Kidney epithelial cell (primary cell): Measurements from ENCODE around the gene TOMM7. TPM values are rescaled to one million over a fixed set of nuclear protein-coding genes. Genes with fewer than 3 reads are reported as not detected.
"Not testable (repeated sequence)": the region's sequence is repeated elsewhere in the genome, so short reads cannot be mapped to it uniquely, and the experiment has no call there.

ENCODE experiments used
- DNase-seq: peaks from one replicate; pipeline ENCODE4 v3.0.0-alpha.2; 2010; ENCODE audit warnings: low read depth
- H3K27me3 ChIP-seq: 2 replicates; pipeline ENCODE4 v1.6.0; 2011; ENCODE audit warnings: low read length; ENCODE audit not compliant: control insufficient read depth, insufficient read depth
- H3K36me3 ChIP-seq: 2 replicates; pipeline ENCODE4 v1.5.1; 2011; ENCODE audit warnings: low read length; ENCODE audit not compliant: control insufficient read depth, insufficient read depth
- H3K4me3 ChIP-seq: 2 replicates; pipeline ENCODE4 v1.5.1; 2011; ENCODE audit warnings: low read depth, mild to moderate bottlenecking, control low read depth, low read length
- CTCF ChIP-seq: IDR thresholded peaks from 2 replicates; pipeline ENCODE4 v1.5.1; 2011; ENCODE audit warnings: mild to moderate bottlenecking, moderate library complexity, low read length, control low read depth, inconsistent platforms; ENCODE audit not compliant: insufficient read depth, poor library complexity, severe bottlenecking
- total RNA-seq: library from RNA; depleted of rRNA; stranded (reverse); fragments of >200 nt; gene quantifications from 2 replicates; pipeline ENCODE4 v1.2.3, GENCODE V29; 2015

The TOMM7 gene
- total RNA-seq, 1 donor from 2014 or later, result 90.5 TPM

GRCh38 chr7:22799633-22800032 lies 23.0 kb downstream of the TOMM7 start:
- Histone ChIP-seq H3K36me3 (no peaks in the 10 kb centered on the region), H3K4me3 (no peak overlapping the region), H3K27me3 (no peaks in the 10 kb centered on the region)
- no peak for TF ChIP-seq CTCF
- no peak for DNase-seq

GRCh38 chr7:22793593-22794462 lies 28.8 kb downstream of the TOMM7 start:
- Histone ChIP-seq H3K4me3 (no peak overlapping the region), H3K27me3 (no peaks in the 10 kb centered on the region), H3K36me3 (no peaks in the 10 kb centered on the region)
- no peak for DNase-seq
- no peak for TF ChIP-seq CTCF

GRCh38 chr7:22791204-22792158 lies 31.2 kb downstream of the TOMM7 start:
- no peak for TF ChIP-seq CTCF
- DNase-seq, result no peak
- Histone ChIP-seq H3K27me3 (no peaks in the 10 kb centered on the region), H3K4me3 (no peak overlapping the region), H3K36me3 (no peaks in the 10 kb centered on the region)

- DNase-seq, H3K36me3 ChIP-seq: not testable (repeated sequence)
Observed at GRCh38 chr7:22790640-22791039, 32.0 kb downstream of the TOMM7 start.

GRCh38 chr7:22787951-22788350 lies 34.7 kb downstream of the TOMM7 start:
- no peak for DNase-seq
- Histone ChIP-seq H3K27me3 (no peaks in the 10 kb centered on the region), H3K36me3 (no peaks in the 10 kb centered on the region), H3K4me3 (no peak overlapping the region)
- TF ChIP-seq CTCF, result no peak

More at GRCh38 chr7:22790640-22791039, 32.0 kb downstream of the TOMM7 start:
- not testable (repeated sequence) for H3K4me3 ChIP-seq, H3K27me3 ChIP-seq

- TF ChIP-seq CTCF, result no peak
- Histone ChIP-seq H3K27me3 (no peaks in the 10 kb centered on the region), H3K4me3 (no peak overlapping the region), H3K36me3 (no peaks in the 10 kb centered on the region)
- no peak for DNase-seq
Observed at GRCh38 chr7:22786290-22786932, 36.2 kb downstream of the TOMM7 start.
